ENCODE results near the gene SLC66A3.
A peak's percentile ranks its signal among the peaks of the same experiment; 100 is the strongest.

SLC66A3 gene

DNA sequence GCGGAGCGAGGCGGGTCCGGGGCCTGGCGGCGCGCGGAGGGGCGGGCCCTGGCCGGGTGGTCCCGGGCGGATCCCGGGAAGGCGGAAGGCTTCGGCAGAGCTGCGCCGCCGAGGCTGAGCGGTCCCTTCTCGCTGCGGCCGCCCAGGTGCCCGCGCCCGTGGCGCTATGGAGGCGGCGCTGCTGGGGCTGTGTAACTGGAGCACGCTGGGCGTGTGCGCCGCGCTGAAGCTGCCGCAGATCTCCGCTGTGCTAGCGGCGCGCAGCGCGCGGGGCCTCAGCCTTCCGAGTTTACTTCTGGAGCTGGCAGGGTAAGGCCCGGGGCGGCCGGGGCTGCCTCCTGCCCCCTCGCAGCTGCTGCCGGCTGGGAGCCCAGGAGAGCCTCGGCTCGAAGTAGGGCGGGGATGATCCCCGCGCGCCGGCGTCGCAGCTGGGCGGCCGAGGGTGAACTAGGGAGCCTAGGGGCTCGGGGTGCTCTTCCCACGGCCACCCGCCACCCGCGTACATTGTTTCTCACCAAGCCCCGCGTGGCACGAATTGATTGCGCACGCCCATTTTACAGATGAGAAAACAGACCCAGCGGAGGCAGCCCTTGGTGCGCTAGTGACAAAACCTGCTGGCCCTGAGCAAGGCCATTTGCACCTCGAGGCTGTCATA, at the start of gene SLC66A3:
TSS of gene SLC66A3 (plus strand) at position 87 of the 655 bp plus-strand sequence. CDS start at position 167, 80 bp downstream.
- peak within 1 kb of the TSS; percentile 95 for H3K27ac Mint-ChIP-seq
- no peaks in the 10 kb centered on the region for H3K27me3 Mint-ChIP-seq
- H3K4me1 Mint-ChIP-seq: peaks cover 15 to 20% of the 10 kb centered on the region in 2 donors
- peak; percentile 78 for DNase-seq
- H3K9me3 Mint-ChIP-seq: no peaks in the 10 kb centered on the region
- peak; percentile 87 for ATAC-seq (replicated peaks)
- no peaks in the 10 kb centered on the region for H3K36me3 Mint-ChIP-seq
- peak within 1 kb of the TSS; percentile 88 for H3K4me3 Mint-ChIP-seq

DNA sequence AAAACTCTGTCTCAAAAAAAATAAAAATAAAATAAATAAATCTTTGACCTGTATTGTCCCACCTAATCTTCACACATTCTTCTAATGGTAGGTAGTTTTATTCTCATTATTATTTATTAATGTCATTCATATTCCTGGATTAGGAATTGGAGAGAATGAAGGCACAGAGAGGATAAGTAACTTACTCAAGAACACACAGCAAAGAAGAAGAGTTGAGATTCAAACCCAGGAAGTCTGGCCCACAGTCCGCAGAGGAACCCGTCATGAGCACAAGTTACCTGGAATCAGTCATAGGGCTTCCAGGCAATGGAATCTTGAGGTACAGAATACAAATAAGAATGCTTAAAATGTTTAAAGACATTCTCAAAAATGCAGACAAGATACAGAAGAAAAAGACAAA, 46.3 kb upstream of the SLC66A3 start:
- Mint-ChIP-seq H3K4me3 (no peak overlapping the region), H3K27me3 (peaks cover 7 to 15% of the 10 kb centered on the region in 2 donors), H3K27ac (no peak overlapping the region), H3K9me3 (peaks cover 5 to 14% of the 10 kb centered on the region in 2 donors), H3K4me1 (peaks cover 0 to 2% of the 10 kb centered on the region in 2 donors), H3K36me3 (peaks cover 0 to 7% of the 10 kb centered on the region in 2 donors)
- ATAC-seq (replicated peaks) (no peak), DNase-seq (no peak)

DNA sequence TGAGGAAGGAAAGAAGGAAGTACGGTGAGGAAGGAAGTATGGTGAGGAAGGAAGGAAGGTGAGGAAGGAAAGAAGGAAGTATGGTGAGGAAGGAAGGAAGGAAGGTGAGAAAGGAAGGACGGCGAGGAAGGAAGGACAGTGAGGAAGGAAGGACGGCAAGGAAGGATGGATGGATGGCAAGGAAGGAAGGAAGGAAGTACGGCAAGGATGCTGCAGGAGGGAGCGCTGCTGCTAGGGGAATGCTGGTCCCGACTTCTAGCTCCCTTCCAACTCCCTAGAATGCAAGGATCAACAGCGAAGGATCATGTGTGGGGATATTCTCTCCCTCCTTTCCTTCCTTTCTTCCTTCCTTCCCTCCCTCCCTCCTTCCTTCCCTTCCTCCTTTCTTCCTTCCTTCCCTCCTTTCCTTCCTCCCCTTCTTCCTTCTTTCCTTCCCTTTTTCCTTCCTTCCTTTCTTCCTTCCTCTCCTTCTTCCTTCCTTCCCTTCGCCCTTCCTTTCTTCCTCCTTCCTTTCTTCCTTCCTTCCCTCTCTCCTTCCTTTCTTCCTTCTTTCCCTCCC, 42.3 kb upstream of the SLC66A3 start:
- H3K4me3 Mint-ChIP-seq: no peak overlapping the region
- H3K36me3 Mint-ChIP-seq: peaks cover 0 to 7% of the 10 kb centered on the region in 2 donors
- DNase-seq (no peak), ATAC-seq (replicated peaks) (no peak)
- H3K4me1 Mint-ChIP-seq: peaks cover 0 to 2% of the 10 kb centered on the region in 2 donors
- peaks cover 10 to 11% of the 10 kb centered on the region in 2 donors for H3K27me3 Mint-ChIP-seq
- H3K9me3 Mint-ChIP-seq: peaks cover 5 to 14% of the 10 kb centered on the region in 2 donors
- no peak overlapping the region for H3K27ac Mint-ChIP-seq

DNA sequence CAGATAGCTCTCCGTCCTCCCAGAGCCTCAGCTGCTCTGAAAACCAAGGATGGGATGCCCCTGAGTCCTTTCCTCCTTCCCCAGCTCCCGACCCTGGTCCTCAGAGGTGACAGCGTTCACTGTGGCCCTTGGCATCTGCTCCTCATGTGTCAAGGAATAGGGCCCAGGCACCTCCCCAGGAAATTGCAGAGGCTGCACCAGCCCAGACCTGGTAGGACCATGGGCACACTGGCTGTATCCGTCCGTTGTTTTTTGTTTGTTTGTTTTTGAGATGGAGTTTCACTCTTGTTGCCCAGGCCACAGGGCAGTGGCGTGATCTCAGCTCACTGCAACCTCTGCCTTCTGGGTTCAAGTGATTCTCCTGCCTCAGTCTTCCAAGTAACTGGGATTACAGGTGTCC, 37.5 kb upstream of the SLC66A3 start:
- Mint-ChIP-seq H3K4me3 (no peak overlapping the region), H3K36me3 (peaks cover 0 to 3% of the 10 kb centered on the region in 2 donors), H3K9me3 (peaks cover under 1 to 9% of the 10 kb centered on the region in 2 donors), H3K4me1 (peaks cover 9 to 12% of the 10 kb centered on the region in 2 donors), H3K27me3 (peaks cover 14 to 15% of the 10 kb centered on the region in 2 donors), H3K27ac (no peak overlapping the region)
- ATAC-seq (replicated peaks) (no peak), DNase-seq (no peak)

DNA sequence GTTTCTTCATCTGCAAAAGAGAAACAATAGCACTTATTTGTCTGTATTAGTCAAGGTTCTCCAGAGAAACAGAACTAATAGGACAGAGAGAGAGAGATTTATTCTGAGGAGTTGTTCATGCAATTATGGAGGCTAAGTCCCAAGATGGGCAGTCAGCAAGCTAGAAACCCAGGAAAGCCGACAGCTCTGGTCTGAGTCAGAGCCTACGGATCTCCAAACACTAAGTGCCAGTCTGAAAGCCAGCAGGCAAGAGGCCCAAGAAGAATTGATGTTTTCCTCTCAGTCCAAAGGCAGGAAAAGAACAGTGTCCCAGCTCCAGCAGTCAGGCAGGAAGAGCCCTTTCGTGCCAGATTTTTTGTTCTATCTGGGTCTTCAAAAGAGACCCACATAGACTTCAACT, 36.5 kb upstream of the SLC66A3 start:
- no peak for ATAC-seq (replicated peaks)
- Mint-ChIP-seq H3K4me3 (no peak overlapping the region), H3K27ac (no peak overlapping the region), H3K27me3 (peaks cover 18 to 19% of the 10 kb centered on the region in 2 donors), H3K4me1 (peaks cover 9 to 10% of the 10 kb centered on the region in 2 donors), H3K36me3 (peaks cover 0 to 1% of the 10 kb centered on the region in 2 donors), H3K9me3 (peaks cover 0 to 2% of the 10 kb centered on the region in 2 donors)
- no peak for DNase-seq

DNA sequence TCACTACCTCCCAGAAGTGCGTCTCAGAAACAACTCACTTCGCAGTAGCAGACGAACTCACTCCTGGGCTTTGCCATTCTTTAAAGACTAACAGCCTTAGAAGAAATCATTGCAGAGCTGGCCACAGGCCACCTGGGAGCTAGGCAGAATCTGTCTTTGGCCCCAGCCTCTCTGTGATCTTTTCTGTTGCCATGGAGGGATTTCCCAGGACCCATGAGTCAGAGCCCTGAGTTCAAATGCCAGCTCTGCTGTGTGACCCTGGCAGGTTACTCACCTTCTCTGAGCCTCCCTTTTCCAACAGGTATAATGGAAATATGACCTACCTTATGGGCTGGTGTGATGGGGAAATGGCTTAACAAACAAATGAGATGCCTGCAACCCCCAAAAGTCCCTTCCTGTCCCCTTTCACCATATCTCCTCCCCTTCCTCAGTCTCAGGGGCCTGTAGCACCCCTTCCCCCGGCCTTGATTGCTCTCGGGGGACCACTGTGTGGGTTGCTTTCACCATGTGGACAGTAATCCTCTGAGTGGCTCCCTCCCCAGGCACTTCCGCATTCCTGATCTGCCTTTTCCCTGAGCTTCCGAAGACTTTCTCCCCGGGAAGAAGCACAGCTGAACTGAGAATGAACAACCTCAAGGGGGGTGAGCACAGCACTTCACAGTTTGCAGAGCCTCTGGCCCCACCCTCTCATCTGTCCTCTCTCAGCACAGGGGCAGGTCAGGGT, 34.0 kb upstream of the SLC66A3 start:
- H3K36me3 Mint-ChIP-seq: no peaks in the 10 kb centered on the region
- H3K27ac Mint-ChIP-seq: no peak overlapping the region
- DNase-seq: no peak
- H3K27me3 Mint-ChIP-seq: peaks cover 17 to 25% of the 10 kb centered on the region in 2 donors
- peaks cover 12 to 14% of the 10 kb centered on the region in 2 donors for H3K4me1 Mint-ChIP-seq
- no peak for ATAC-seq (replicated peaks)
- H3K9me3 Mint-ChIP-seq: no peaks in the 10 kb centered on the region
- no peak overlapping the region for H3K4me3 Mint-ChIP-seq

DNA sequence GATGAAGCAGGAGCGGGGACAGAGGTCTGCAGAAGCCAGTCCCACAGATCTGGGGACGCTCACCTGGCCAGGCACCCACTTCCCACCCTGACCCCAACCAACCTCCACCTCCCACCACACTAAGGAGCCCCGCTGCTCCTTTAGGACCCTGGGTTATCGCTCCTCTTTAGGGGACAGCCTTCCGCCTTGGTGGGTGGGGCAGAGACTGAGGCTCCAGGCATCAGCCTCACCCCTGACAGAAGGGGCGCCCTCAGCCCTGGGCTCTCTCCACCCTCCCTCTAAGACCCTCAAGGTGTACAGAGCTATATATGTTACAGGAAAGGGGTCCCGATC, 33.5 kb upstream of the SLC66A3 start:
- H3K9me3 Mint-ChIP-seq: no peaks in the 10 kb centered on the region
- no peaks in the 10 kb centered on the region for H3K36me3 Mint-ChIP-seq
- ATAC-seq (replicated peaks): no peak
- DNase-seq: no peak
- peaks cover 15 to 25% of the 10 kb centered on the region in 2 donors for H3K27me3 Mint-ChIP-seq
- H3K4me3 Mint-ChIP-seq: no peak overlapping the region
- peaks cover 12 to 14% of the 10 kb centered on the region in 2 donors for H3K4me1 Mint-ChIP-seq
- H3K27ac Mint-ChIP-seq: no peak overlapping the region

DNA sequence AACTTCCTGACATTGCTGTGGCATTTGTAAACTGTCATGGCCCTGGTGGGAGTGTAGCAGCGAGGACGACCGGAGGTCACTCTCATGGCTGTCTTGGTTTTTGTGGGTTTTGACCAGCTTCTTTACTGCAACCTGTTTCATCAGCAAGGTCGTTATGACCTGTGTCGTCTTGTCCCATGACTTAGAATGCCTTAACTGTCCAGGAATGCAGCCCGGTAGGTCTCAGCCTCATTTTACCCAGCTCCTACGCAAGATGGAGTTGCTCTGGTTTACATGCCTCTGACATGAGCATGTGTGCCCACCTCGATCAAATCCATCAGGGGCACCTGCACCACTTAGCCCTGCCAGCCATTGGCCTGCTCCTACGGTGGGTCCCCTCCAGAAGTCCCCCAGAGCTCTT, 32.9 kb upstream of the SLC66A3 start:
- peaks cover 12 to 25% of the 10 kb centered on the region in 2 donors for H3K27me3 Mint-ChIP-seq
- no peak for ATAC-seq (replicated peaks)
- no peak overlapping the region for H3K27ac Mint-ChIP-seq
- no peak for DNase-seq
- no peak overlapping the region for H3K4me3 Mint-ChIP-seq
- no peaks in the 10 kb centered on the region for H3K36me3 Mint-ChIP-seq
- H3K4me1 Mint-ChIP-seq: peaks cover 12 to 14% of the 10 kb centered on the region in 2 donors
- H3K9me3 Mint-ChIP-seq: no peaks in the 10 kb centered on the region

DNA sequence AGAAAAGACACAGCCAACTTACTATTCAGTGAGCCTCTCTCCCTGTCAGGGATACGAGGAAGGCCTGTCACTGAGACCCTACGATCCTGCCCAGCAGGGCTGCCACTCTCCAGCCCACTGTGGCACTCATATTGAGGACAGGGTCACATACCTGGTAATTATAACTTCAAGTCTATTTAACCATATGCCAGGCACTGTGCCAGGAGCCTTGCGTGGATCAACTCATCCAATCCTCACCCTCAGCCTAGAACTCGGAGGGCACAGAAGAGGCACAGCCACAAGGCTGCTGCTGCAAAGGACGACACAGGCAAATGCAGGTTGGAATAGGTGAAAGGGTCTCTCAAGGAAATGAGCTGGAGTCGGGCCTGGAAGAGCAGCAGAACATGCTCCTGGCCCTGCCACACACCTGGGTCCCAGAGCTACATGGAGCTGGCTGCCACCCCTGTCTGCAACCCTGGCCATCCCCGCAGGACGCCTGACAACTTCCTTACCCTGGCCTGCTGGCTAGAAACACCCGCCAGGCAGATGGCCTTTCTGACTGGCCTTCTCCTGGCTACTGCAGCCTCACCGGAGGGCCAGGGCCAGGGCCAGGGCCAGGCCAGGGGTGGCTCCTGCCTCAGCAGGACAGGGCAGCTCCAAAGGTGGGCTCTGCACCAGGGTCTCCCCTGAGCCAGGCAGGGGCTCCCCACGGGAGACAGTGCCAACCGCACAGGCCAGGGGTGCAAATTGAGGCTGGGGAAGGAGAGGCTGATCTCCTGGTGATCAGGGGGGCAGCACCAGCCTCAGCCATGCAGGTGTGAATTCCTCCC, 32.1 kb upstream of the SLC66A3 start:
- Mint-ChIP-seq H3K27me3 (peaks cover 12 to 17% of the 10 kb centered on the region in 2 donors), H3K27ac (no peak overlapping the region), H3K9me3 (no peaks in the 10 kb centered on the region), H3K36me3 (no peaks in the 10 kb centered on the region), H3K4me3 (no peak overlapping the region), H3K4me1 (peaks cover 14 to 20% of the 10 kb centered on the region in 2 donors)
- ATAC-seq (replicated peaks) (no peak), DNase-seq (no peak)

DNA sequence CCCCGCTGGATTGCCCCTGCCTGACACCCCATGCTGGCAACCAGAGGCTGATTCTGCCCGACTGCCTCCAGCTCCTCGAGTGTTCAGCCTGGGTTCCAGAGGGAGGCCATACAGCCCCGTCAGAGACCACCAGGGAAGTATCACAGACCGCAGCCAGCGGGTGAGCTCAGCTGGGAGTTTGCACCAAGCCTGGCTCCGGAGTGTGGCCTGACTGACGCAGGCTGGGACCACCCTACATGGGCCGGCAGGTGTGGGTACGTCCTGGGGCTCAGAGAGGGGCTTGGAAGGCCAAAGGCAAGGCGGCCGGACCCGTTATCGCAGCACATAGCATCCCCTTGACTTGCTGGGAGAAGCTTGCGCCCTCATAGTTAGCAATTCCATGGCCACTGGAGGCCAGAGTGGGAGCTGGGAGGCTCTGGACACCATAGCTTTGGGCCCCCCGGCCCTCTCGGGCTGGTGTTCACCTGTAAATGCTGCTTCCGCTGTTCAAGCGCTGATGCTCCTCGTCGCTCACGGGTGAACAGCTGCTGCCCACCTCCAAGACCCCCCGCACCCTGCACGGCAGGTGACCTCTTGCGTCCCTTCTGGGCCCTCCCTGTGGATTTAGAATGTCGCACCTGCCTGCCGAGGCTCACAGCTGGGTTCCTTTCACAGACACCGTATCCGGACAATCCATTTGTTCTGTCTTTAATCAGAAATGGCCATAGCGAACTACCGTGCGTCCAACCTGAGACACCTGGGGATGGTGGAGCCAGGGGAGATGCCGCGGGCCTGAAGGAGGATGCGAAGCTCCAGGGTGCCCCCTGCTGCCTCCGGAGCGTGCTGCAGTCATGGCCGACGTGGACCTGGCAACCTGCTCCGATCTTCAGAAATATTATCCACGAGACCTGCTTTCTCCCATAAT, 31.2 kb upstream of the SLC66A3 start:
- DNase-seq (peak; percentile 47), ATAC-seq (replicated peaks) (peak; percentile 80)
- Mint-ChIP-seq H3K4me3 (no peak overlapping the region), H3K27me3 (peaks cover 12 to 15% of the 10 kb centered on the region in 2 donors), H3K4me1 (peaks cover 17 to 25% of the 10 kb centered on the region in 2 donors), H3K9me3 (no peaks in the 10 kb centered on the region), H3K36me3 (no peaks in the 10 kb centered on the region), H3K27ac (no peak overlapping the region)

DNA sequence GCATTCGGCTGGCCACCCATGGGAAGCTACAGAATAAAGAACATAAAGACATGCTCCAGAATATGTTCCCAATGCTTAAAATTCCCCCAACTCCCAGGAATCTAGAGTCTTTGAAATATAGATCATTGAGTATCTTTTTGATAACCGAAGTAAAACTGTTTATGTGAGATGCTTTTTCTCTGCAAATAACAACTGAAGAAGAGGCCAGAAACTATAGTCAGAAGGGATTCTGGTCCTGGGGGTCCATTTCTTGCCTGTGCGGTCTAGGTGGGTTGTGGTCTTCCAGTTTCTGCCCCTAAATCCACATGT, 30.6 kb upstream of the SLC66A3 start:
- Mint-ChIP-seq H3K36me3 (no peaks in the 10 kb centered on the region), H3K4me1 (peaks cover 19 to 25% of the 10 kb centered on the region in 2 donors), H3K27ac (no peak overlapping the region)

DNA sequence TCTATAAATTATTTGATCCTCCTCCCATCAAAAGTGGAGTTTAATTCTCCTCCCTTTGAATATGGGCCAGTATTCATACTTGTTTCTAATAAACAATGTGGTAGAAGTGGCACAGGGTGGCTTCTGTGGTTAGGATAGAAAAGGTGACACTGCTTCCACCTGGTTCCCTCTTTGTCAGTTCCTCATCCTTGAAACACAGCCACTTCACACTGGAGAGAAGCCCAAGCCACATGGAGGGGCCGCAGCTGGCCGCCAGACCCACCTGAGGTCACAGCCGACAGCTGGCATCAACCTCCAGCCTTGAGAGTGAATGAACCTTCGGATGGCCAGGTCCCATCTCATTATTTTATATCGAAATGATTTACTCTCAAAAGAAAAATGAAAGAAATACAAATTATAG, 27.5 kb upstream of the SLC66A3 start:
- H3K27me3 Mint-ChIP-seq: peaks cover 8 to 11% of the 10 kb centered on the region in 2 donors
- no peaks in the 10 kb centered on the region for H3K36me3 Mint-ChIP-seq
- no peak overlapping the region for H3K4me3 Mint-ChIP-seq
- no peaks in the 10 kb centered on the region for H3K9me3 Mint-ChIP-seq
- peaks cover 20 to 24% of the 10 kb centered on the region in 2 donors for H3K4me1 Mint-ChIP-seq
- ATAC-seq (replicated peaks): no peak
- H3K27ac Mint-ChIP-seq: no peak overlapping the region
- DNase-seq: no peak

More for the DNA sequence above, 30.6 kb upstream of the SLC66A3 start:
- H3K27me3 Mint-ChIP-seq: peaks cover 12 to 15% of the 10 kb centered on the region in 2 donors
- H3K9me3 Mint-ChIP-seq: no peaks in the 10 kb centered on the region
- no peak overlapping the region for H3K4me3 Mint-ChIP-seq
- ATAC-seq (replicated peaks) (no peak), DNase-seq (no peak)

DNA sequence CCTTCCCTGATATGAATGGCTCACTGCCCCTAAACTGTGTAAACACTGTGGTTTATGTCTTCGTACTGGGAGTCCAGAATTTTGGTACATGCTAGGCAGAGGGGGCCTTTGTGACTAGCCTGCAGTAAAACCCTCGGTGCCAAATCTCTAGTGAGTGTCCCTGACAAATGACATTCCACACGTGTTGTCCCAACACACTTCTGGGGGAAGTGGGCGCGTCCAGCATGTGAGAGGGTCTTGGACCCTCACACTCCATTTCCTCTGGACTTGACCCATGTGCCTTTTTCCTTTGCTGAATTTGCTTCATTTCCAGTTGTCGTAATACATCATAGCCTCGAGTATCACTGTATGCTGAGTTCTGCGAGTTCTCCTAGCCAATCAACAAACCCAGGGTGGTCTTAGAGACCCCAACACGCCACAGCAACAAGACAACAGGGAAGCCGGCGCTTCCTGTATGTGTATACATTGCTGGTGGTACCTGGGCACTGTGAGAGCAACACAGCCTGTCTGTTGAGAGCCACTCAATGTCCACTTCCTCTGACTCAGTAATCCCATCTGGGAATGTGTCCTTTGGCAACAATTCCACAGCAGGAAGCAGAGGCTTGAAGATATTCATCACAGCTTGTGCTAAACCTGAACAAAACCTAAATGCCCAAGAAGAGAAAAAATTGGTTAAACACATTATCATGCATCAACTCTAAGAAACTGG, 26.9 kb upstream of the SLC66A3 start:
- Mint-ChIP-seq H3K36me3 (no peaks in the 10 kb centered on the region), H3K4me1 (peaks cover 25 to 27% of the 10 kb centered on the region in 2 donors), H3K27me3 (peaks cover 5 to 6% of the 10 kb centered on the region in 2 donors), H3K27ac (no peak overlapping the region), H3K9me3 (no peaks in the 10 kb centered on the region), H3K4me3 (no peak overlapping the region)
- no peak for DNase-seq
- no peak for ATAC-seq (replicated peaks)
